A673 (cell line): ENCODE results near the gene SCD. TPM values are rescaled to one million over a fixed set of nuclear protein-coding genes. Genes with fewer than 3 reads are reported as not detected.
"Not testable (repeated sequence)": the region's sequence is repeated elsewhere in the genome, so short reads cannot be mapped to it uniquely, and the experiment has no call there.

Experiments
- Bru-seq: library from RNA; stranded (reverse); fragments of 400-500 nt; gene quantifications from one replicate; lab custom pipeline; 2021; lab: Mats Ljungman, UMichigan
- BruChase-seq, 2 experiments: library from RNA; stranded (reverse); fragments of 400-500 nt; gene quantifications; one replicate each; lab custom pipeline; 2021; lab: Mats Ljungman, UMichigan
- BruUV-seq: library from RNA; stranded (reverse); fragments of 400-500 nt; replicated peaks from 2 replicates; lab custom pipeline; 2021; lab: Mats Ljungman, UMichigan
- CTCF ChIA-PET: fragments of 300-600 bp; sonication (Branson Sonifier 250); formaldehyde crosslinking; loops from one replicate; lab custom pipeline; 2022; ENCODE audit warnings: antibody characterized with exemption; lab: Charles Lee
- POLR2A ChIA-PET: fragments of 300-600 bp; sonication (Branson Sonifier 250); formaldehyde crosslinking; loops from one replicate; lab custom pipeline; 2022; ENCODE audit warnings: antibody characterized with exemption; ENCODE audit not compliant: low non-redundant PET; lab: Charles Lee
- DNase-seq: peaks from one replicate; pipeline ENCODE4 v3.0.0-alpha.2; 2015; ENCODE audit warnings: low spot score
- H3K27ac ChIP-seq: fragments of 200-600 bp; sonication (generic); 2 replicates; pipeline ENCODE4 v1.5.1; 2016; ENCODE audit warnings: mixed run types, low read depth, mild to moderate bottlenecking, mixed read lengths, antibody characterized with exemption, low read length; ENCODE audit not compliant: poor library complexity, severe bottlenecking
- H3K27me3 ChIP-seq: fragments of 200-600 bp; sonication (generic); replicated peaks from 2 replicates; pipeline ENCODE4 v1.6.1; 2017; ENCODE audit warnings: mixed run types, low read depth, mild to moderate bottlenecking, mixed read lengths, antibody characterized with exemption, low read length; ENCODE audit not compliant: insufficient read depth, poor library complexity
- H3K36me3 ChIP-seq: fragments of 200-600 bp; sonication (generic); 2 replicates; pipeline ENCODE4 v1.6.1; 2016; ENCODE audit warnings: mixed run types, mild to moderate bottlenecking, mixed read lengths, antibody characterized with exemption, low read length; ENCODE audit not compliant: insufficient read depth, poor library complexity, severe bottlenecking
- H3K4me1 ChIP-seq: fragments of 200-600 bp; sonication (generic); 2 replicates; pipeline ENCODE4 v1.6.1; 2017; ENCODE audit warnings: mixed run types, mild to moderate bottlenecking, mixed read lengths, antibody characterized with exemption, low read length; ENCODE audit not compliant: insufficient read depth, poor library complexity, severe bottlenecking
- H3K4me3 ChIP-seq: fragments of 200-600 bp; sonication (generic); 2 replicates; pipeline ENCODE4 v1.5.1; 2016; ENCODE audit warnings: low read depth, mixed run types, mild to moderate bottlenecking, mixed read lengths, low read length; ENCODE audit not compliant: poor library complexity, severe bottlenecking
- H3K9me3 ChIP-seq: fragments of 200-600 bp; sonication (generic); 2 replicates; pipeline ENCODE4 v1.6.1; 2016; ENCODE audit warnings: mixed run types, low read depth, mild to moderate bottlenecking, mixed read lengths, antibody characterized with exemption, low read length; ENCODE audit not compliant: poor library complexity, severe bottlenecking
- EZH2 ChIP-seq: fragments of 200-600 bp; sonication (generic); IDR thresholded peaks from 2 replicates; pipeline ENCODE4 v1.6.1; 2017; ENCODE audit warnings: borderline replicate concordance, low read depth, mild to moderate bottlenecking, mixed read lengths, antibody characterized with exemption, low read length; ENCODE audit not compliant: poor library complexity, severe bottlenecking
- intact Hi-C: fragments of 100-400 bp; cut with micrococcal nuclease; formaldehyde crosslinking; loops from one replicate; pipeline ENCODE4 v1.10.0; 2022; ENCODE audit not compliant: unreplicated experiment
- long read RNA-seq: library from polyadenylated mRNA; stranded (forward); transcript quantifications from one replicate; pipeline ENCODE4 v2.0.0, GENCODE V29; 2022
- total RNA-seq: library from RNA; stranded (reverse); gene quantifications from 2 replicates; pipeline ENCODE4 v1.2.3, GENCODE V29; 2021
- TF ChIP-seq, protein P1 (sequence below): fragments of 300-800, 200-600 bp; sonication (generic); conservative IDR thresholded peaks from 2 replicates; pipeline ENCODE4 v1.5.1; 2017; ENCODE audit warnings: low read depth, mild to moderate bottlenecking, antibody characterized with exemption, low read length, moderate library complexity, mixed read lengths

SCD gene
- 519 and 559 TPM in 2 replicates for total RNA-seq
- Bru-seq, nascent RNA, result percentile 99 among the genes with signal in this experiment
- percentile 100 among the genes with signal in this experiment for BruChase-seq, experiment 1, labeled RNA remaining after a 2-hour chase
- percentile 100 among the genes with signal in this experiment for BruChase-seq, experiment 2, labeled RNA remaining after a 6-hour chase
- long read RNA-seq, full-length matches to known transcripts, result 668 of 941 reads
- long read RNA-seq, partial matches to known transcripts, result 48 of 941 reads
- long read RNA-seq, other reads (novel, unspliced or antisense), result 225 of 941 reads

- CTCF ChIA-PET, result interaction anchor here (0.6 to 1.2 kb wide), 5 partner anchors 83 to 665 kb away, joined by 3 to 22 read pairs (median 7); no protein-coding TSS in a partner anchor
- H3K36me3 ChIP-seq, result peaks cover 40% of the 10 kb centered on the region
- H3K27ac ChIP-seq, result peak within 1 kb of the TSS; percentile 94
- DNase-seq, result peak; percentile 98
- POLR2A ChIA-PET, result interaction anchor here (0.6 to 1.0 kb wide), 7 partner anchors 13 to 394 kb away, joined by 3 to 23 read pairs (median 7); no protein-coding TSS in a partner anchor
- intact Hi-C loops, result loop anchor here (10.0 kb wide), 1 partner anchor 492 kb away; no protein-coding TSS in a partner anchor
- no peaks in the 10 kb centered on the region for H3K9me3 ChIP-seq
- TF ChIP-seq, protein P1, sequence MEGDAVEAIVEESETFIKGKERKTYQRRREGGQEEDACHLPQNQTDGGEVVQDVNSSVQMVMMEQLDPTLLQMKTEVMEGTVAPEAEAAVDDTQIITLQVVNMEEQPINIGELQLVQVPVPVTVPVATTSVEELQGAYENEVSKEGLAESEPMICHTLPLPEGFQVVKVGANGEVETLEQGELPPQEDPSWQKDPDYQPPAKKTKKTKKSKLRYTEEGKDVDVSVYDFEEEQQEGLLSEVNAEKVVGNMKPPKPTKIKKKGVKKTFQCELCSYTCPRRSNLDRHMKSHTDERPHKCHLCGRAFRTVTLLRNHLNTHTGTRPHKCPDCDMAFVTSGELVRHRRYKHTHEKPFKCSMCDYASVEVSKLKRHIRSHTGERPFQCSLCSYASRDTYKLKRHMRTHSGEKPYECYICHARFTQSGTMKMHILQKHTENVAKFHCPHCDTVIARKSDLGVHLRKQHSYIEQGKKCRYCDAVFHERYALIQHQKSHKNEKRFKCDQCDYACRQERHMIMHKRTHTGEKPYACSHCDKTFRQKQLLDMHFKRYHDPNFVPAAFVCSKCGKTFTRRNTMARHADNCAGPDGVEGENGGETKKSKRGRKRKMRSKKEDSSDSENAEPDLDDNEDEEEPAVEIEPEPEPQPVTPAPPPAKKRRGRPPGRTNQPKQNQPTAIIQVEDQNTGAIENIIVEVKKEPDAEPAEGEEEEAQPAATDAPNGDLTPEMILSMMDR, result no peak
- TF ChIP-seq EZH2, result no peak
- no peaks in the 10 kb centered on the region for H3K27me3 ChIP-seq
- H3K4me3 ChIP-seq, result peak within 1 kb of the TSS; percentile 93
- H3K4me1 ChIP-seq, result peaks cover 21% of the 10 kb centered on the region
- no TSS peak for BruUV-seq
Observed at GRCh38 chr10:100346765-100347567, at the start of gene SCD. TSS of gene SCD (plus strand) at chr10:100347233. CDS start at chr10:100347505, 272 bp downstream.

DNA sequence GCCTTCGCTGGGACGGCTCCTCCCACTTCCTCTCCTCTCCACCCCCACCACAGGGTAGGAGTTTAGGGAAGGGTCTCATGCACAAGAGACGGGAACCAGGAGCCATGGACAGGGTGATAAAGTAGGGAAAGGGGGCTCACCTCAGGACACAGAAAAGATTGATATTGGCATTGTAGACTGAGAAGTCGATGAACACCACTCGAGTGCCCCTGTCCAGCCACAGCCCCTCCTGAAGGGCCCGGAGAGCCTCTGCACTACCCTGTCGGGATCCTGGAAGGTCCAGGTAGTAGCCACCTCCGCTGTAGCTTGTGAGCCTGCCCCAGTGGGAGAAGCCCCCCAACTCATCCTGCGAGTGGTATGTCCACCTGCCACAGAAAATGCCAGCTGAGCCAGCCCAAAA, 49.8 kb upstream of the SCD start:
- ChIA-PET POLR2A (no interaction called here), CTCF (no interaction called here)

DNA sequence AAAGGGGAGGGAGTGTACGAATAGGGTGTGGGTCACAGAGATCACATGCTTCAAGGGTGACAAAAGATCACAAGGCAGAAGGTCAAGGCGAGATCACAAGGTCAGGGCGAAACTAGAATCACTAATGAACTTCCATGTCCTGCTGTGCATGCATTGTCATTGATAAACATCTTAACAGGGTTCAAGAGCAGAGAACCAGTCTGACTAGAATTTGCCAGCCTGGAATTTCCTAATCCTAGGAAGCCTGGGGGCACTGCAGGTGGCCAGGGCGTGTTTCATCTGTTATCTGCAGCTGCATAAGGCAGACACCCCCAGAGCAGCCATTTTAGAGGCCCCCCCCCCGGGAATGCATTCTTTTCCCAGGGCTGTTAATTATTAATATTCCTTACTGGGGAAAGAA, 45.9 kb upstream of the SCD start:
- H3K27ac ChIP-seq, H3K4me1 ChIP-seq, POLR2A ChIA-PET, H3K36me3 ChIP-seq, BruUV-seq, H3K27me3 ChIP-seq, H3K9me3 ChIP-seq, DNase-seq, H3K4me3 ChIP-seq, CTCF ChIA-PET: not testable (repeated sequence)
- intact Hi-C loops, result loop anchor here (10.0 kb wide), 1 partner anchor 204 kb away; no protein-coding TSS in a partner anchor

More for the DNA sequence above, 49.8 kb upstream of the SCD start:
- H3K36me3 ChIP-seq, result no peaks in the 10 kb centered on the region
- H3K27ac ChIP-seq, result no peak overlapping the region
- BruUV-seq, result no TSS peak
- H3K4me3 ChIP-seq, result no peak overlapping the region
- TF ChIP-seq EZH2, result no peak
- TF ChIP-seq, protein P1, result no peak
- DNase-seq, result no peak
- no peaks in the 10 kb centered on the region for H3K9me3 ChIP-seq
- intact Hi-C loops, result no loop called here
- H3K27me3 ChIP-seq, result no peaks in the 10 kb centered on the region
- no peaks in the 10 kb centered on the region for H3K4me1 ChIP-seq
